Muscle layer of duodenum (tissue), 2 donors: ENCODE data around the gene CPHXL.

Experiments used
- H3K27ac ChIP-seq: one replicate; pipeline ENCODE4 v1.7.0; 2013; ENCODE audit warnings: mild to moderate bottlenecking, low read length
- H3K27me3 ChIP-seq: one replicate; pipeline ENCODE4 v1.7.0; 2013; ENCODE audit warnings: low read depth, mild to moderate bottlenecking, control low read depth, low read length
- H3K36me3 ChIP-seq, 2 donors: one replicate each; pipeline ENCODE4 v1.7.0; 2013; ENCODE audit warnings: low read length in 2 of 2, control low read depth in 1 of 2, mild to moderate bottlenecking in 1 of 2; ENCODE audit not compliant: insufficient read depth in 2 of 2, control insufficient read depth in 1 of 2
- H3K4me1 ChIP-seq, 2 donors: one replicate each; pipeline ENCODE4 v1.7.0; 2013; ENCODE audit warnings: low read length in 2 of 2, mild to moderate bottlenecking in 2 of 2, control low read depth in 1 of 2, moderate library complexity in 1 of 2; ENCODE audit not compliant: insufficient read depth in 2 of 2, control insufficient read depth in 1 of 2
- H3K4me3 ChIP-seq, 2 donors: one replicate each; pipeline ENCODE4 v1.7.0; 2013; ENCODE audit warnings: low read length in 2 of 2, low read depth in 1 of 2, mild to moderate bottlenecking in 1 of 2
- H3K9me3 ChIP-seq, 2 donors: one replicate each; pipeline ENCODE4 v1.7.0; 2013; ENCODE audit warnings: low read length in 2 of 2, control low read depth in 1 of 2, mild to moderate bottlenecking in 1 of 2; ENCODE audit not compliant: control insufficient read depth in 1 of 2
- donor health status: healthy.

CPHXL gene

DNA sequence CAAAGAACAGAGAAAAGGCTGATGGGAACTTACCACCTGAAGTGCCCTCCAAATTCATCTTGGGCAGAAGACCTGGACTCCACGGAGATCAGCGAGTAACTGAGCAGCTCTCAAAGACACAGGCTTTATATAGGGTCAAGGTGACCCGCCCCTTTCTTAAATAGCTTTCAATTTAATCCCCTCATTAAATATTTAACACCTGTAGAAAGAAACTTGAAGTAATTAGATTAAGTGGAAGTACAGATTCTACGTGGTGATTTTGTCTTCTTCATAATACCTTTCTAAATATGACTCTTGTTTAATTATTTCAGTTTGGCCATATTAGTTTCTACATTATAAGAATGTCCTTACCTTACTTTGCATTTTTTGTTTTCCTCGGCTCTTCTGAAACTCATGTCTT is 24.9 kb downstream of the CPHXL start, which contains the start of gene DUXB:
DUXB (minus strand) TSS at position 101 of the 400 bp plus-strand sequence; CDS start at position 58, 43 bp downstream.
- H3K36me3 ChIP-seq = no peaks in the 10 kb centered on the region

DNA sequence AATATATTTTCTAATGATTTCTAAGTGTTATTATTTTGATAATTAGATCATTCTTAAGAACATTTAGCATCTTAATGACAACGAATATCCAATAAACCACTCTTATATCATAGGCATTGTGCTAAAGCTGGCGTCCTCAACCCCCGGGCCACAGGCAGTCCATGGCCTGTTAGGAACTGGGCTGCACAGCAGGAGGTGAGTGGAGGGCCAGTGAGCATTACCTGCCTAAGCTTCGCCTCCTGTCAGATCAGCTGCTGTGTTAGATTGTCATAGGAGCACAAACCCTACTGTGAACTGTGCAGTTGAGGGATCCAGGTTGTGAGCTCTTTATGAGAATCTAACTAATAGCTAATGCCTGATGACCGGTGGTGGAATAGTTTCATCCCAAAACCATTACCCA is 28.7 kb downstream of the CPHXL start:
- no peaks in the 10 kb centered on the region for H3K36me3 ChIP-seq
- no peaks in the 10 kb centered on the region for H3K27me3 ChIP-seq
- H3K9me3 ChIP-seq = no peaks in the 10 kb centered on the region
- no peak overlapping the region for H3K4me3 ChIP-seq
- H3K27ac ChIP-seq = no peak overlapping the region
- H3K4me1 ChIP-seq = no peaks in the 10 kb centered on the region

More for the DNA sequence above, 24.9 kb downstream of the CPHXL start, which contains the start of gene DUXB:
- Histone ChIP-seq H3K4me3 (no peak within 1 kb of the TSS), H3K4me1 (no peaks in the 10 kb centered on the region), H3K27ac (no peak within 1 kb of the TSS), H3K9me3 (no peaks in the 10 kb centered on the region), H3K27me3 (no peaks in the 10 kb centered on the region)

DNA sequence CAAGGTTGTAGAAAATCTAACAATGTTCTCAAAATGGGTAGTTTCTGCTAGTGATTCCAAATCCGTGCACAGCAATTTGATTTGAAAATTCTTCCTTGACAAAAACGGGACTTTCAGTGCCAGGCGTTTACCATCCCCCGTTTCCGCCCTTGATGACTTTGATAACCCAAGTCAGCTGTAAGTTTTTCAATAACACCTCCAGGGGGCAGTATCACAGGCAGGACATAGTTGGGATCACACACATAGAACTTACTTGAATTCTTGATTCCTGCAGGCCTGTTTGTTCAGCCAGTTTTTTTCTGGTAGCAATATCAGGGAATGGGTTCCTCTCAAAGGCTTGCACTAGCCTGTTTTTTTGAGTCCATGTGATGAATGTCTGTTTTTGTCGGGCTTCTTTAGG is 30.6 kb downstream of the CPHXL start:
- Histone ChIP-seq H3K4me3 (no peak overlapping the region), H3K36me3 (no peaks in the 10 kb centered on the region), H3K27ac (no peak overlapping the region), H3K27me3 (no peaks in the 10 kb centered on the region), H3K9me3 (no peaks in the 10 kb centered on the region), H3K4me1 (no peaks in the 10 kb centered on the region)

DNA sequence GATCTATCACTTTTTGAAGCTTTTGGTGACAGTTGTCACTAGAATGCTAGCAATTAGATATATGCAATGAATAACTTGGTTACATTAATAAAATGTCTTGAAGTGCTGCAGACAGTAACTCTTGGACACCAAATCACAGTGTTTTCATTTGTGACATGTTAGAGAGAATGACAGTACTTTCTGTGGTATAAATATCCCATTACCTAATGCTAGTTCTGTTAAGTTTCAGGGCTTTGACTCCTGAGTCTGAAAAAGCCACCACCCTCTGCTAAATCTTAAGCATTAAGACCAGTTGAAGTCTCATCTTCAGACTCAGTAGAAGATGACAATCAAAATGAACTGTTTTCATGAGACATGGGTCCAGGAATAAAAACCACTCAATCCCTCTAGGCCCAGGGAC is 38.9 kb downstream of the CPHXL start:
- Histone ChIP-seq H3K27me3 (no peaks in the 10 kb centered on the region), H3K27ac (no peak overlapping the region), H3K4me3 (no peak overlapping the region)

DNA sequence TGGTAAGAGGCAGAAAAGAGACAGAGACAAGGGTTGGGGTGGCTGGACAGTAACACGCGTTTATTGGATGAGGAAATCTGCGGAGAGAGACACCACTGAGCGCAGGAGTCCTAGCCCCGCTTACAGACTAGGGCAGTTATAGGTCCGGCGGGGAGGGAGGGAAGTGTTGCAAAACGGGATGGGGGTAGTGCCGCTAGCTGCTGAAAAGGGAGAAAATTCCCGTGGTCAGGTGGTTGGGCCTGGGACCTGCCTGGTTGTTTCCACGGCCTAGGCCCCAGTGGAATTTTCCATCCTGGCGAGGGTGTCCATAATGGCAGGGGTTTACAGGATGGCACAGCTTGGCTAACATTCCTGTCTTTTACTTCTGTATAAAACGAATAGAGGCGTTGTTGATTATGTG is 44.0 kb downstream of the CPHXL start:
- H3K27me3 ChIP-seq = no peaks in the 10 kb centered on the region
- no peaks in the 10 kb centered on the region for H3K4me1 ChIP-seq
- H3K27ac ChIP-seq = no peak overlapping the region
- no peaks in the 10 kb centered on the region for H3K36me3 ChIP-seq
- H3K9me3 ChIP-seq = no peaks in the 10 kb centered on the region
- H3K4me3 ChIP-seq = no peak overlapping the region

More for the DNA sequence above, 38.9 kb downstream of the CPHXL start:
- no peaks in the 10 kb centered on the region for H3K36me3 ChIP-seq
- H3K4me1 ChIP-seq = no peaks in the 10 kb centered on the region
- no peaks in the 10 kb centered on the region for H3K9me3 ChIP-seq

DNA sequence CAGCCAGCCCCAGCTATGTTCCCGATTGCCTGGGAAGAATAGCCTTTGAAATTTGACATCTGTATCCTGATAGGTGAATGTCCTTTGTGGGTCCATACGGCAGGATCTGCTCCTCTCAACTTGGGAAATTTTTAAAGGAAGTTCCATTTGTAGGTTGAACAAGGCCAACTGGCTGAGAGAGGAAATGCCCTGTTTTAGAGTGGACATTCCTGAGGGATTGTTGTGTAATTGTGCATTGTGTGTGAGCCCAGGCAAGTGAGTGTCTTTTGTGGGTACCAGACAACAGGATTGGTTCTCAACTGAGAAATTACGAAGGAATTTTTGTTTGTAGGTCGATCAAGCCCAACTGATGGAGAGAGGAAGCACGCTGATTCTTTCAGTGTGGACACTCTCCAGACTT is 46.9 kb downstream of the CPHXL start:
- Histone ChIP-seq H3K4me3 (no peak overlapping the region), H3K36me3 (no peaks in the 10 kb centered on the region), H3K27ac (no peak overlapping the region), H3K9me3 (no peaks in the 10 kb centered on the region), H3K27me3 (no peaks in the 10 kb centered on the region), H3K4me1 (no peaks in the 10 kb centered on the region)

DNA sequence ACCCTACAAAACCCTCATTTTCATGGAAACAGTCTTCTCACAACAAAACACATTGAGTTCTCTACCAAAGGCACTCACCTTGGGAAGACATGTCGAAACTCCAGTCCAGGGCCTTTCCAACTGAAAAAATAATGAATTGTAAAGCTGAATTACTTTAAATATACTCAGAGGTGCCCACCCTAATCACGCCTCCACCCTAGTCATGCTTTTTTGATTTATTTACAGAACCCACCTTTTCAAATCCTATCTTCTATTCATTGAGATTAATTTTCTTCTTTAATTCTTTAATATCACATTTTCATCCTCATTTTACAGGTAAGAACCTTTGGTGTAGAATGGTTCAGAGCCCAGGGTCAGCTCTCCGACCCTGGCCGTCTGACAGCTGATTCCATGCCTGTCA is 49.4 kb downstream of the CPHXL start, which contains the start of gene CPHXL2:
CPHXL2 (minus strand) TSS at position 101 of the 400 bp plus-strand sequence; CDS start at position 91, 10 bp downstream.
- Histone ChIP-seq H3K4me1 (no peaks in the 10 kb centered on the region), H3K36me3 (no peaks in the 10 kb centered on the region), H3K27ac (no peak within 1 kb of the TSS), H3K9me3 (no peaks in the 10 kb centered on the region), H3K27me3 (no peaks in the 10 kb centered on the region), H3K4me3 (no peak within 1 kb of the TSS)

DNA sequence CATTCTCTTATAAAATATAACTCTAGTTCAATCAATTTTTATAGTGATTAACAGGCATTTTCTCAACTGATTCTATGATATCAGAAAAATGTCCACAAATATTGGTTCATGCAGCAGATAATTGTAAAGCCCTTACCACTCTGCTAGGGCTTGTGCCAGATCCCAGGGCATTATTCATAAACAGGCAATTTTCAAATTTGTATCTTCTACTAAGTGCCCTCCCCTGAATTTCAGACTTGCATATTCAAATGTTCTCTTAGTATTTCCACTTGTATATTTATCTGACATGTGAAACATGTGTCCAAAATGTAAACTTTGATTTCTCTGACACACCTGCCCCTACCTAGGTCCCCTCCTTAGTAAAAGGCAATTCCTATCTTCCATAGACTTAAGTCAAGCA is 58.8 kb downstream of the CPHXL start:
- H3K4me3 ChIP-seq = no peak overlapping the region
- H3K27me3 ChIP-seq = no peaks in the 10 kb centered on the region
- no peaks in the 10 kb centered on the region for H3K4me1 ChIP-seq
- H3K27ac ChIP-seq = no peak overlapping the region
- no peaks in the 10 kb centered on the region for H3K9me3 ChIP-seq
- no peaks in the 10 kb centered on the region for H3K36me3 ChIP-seq
